Left ventricle myocardium inferior (tissue), 1 donor: Measurements from ENCODE around the gene ELF4. TPM values are rescaled to one million over a fixed set of nuclear protein-coding genes. Genes with fewer than 3 reads are reported as not detected.

ENCODE experiments used
- DNase-seq: peaks from one replicate; pipeline ENCODE4 v3.0.0-alpha.2; 2020
- H3K27ac ChIP-seq: fragments of 200-600 bp; replicated peaks from 2 replicates; pipeline ENCODE4 v1.8.0; 2021
- H3K27me3 ChIP-seq: fragments of 200-600 bp; 2 replicates; pipeline ENCODE4 v1.8.0; 2021; ENCODE audit warnings: low read depth
- H3K36me3 ChIP-seq: fragments of 200-600 bp; 2 replicates; pipeline ENCODE4 v1.8.0; 2021
- H3K4me1 ChIP-seq: fragments of 200-600 bp; 2 replicates; pipeline ENCODE4 v1.8.0; 2021
- H3K4me3 ChIP-seq: fragments of 200-600 bp; 2 replicates; pipeline ENCODE4 v1.8.0; 2021; ENCODE audit warnings: mild to moderate bottlenecking, moderate library complexity
- H3K9me3 ChIP-seq: fragments of 200-600 bp; replicated peaks from 2 replicates; pipeline ENCODE4 v1.8.0; 2021
- intact Hi-C: fragments of 100-400 bp; cut with micrococcal nuclease; formaldehyde crosslinking; loops from one replicate; pipeline ENCODE4 v1.11.0; 2022
- total RNA-seq: library from RNA; stranded (reverse); fragmentation: NEBNext Ultra II Directional; extraction: Animal tissue kit (Norgen Biotek cat#: 25700); gene quantifications from one replicate; pipeline ENCODE4 v1.2.1, GENCODE V29; 2021
- TF ChIP-seq, protein P1 (sequence below): fragments of 200-600 bp; IDR thresholded peaks from 2 replicates; pipeline ENCODE4 v1.8.0; 2021; ENCODE audit warnings: antibody characterized with exemption, mild to moderate bottlenecking, borderline replicate concordance
- donor health status: DM: no; HTN: yes; CAD: no; lungs with severe emphysema.

ELF4 gene
- total RNA-seq, 1 donor from 2014 or later, result 2.2 TPM

DNA sequence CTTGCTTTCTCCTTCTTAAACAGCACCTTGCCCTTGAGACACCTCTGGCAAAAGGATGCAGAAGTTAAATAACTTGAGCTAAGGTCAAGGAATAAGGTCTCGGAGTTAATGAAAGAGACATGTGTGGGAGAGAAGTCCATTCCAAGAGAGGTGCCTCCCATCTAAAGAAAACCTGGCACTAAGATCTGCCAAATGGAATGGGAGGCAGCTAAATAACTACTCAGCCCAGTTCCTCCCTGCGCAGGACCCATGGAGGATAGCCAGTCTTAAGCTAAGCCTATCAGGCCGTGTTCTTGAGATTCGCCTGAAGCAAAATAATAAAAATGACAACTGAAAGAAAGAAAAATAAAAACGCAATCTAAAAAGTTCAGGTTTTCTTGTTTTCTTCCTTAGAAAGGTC lies 20.7 kb upstream of the ELF4 start:
- Histone ChIP-seq H3K27ac (no peak overlapping the region), H3K36me3 (peaks cover 63% of the 10 kb centered on the region), H3K4me3 (no peak overlapping the region), H3K4me1 (peaks cover 9% of the 10 kb centered on the region), H3K27me3 (no peaks in the 10 kb centered on the region), H3K9me3 (no peaks in the 10 kb centered on the region)
- intact Hi-C loops, result no loop called here
- TF ChIP-seq, protein P1, sequence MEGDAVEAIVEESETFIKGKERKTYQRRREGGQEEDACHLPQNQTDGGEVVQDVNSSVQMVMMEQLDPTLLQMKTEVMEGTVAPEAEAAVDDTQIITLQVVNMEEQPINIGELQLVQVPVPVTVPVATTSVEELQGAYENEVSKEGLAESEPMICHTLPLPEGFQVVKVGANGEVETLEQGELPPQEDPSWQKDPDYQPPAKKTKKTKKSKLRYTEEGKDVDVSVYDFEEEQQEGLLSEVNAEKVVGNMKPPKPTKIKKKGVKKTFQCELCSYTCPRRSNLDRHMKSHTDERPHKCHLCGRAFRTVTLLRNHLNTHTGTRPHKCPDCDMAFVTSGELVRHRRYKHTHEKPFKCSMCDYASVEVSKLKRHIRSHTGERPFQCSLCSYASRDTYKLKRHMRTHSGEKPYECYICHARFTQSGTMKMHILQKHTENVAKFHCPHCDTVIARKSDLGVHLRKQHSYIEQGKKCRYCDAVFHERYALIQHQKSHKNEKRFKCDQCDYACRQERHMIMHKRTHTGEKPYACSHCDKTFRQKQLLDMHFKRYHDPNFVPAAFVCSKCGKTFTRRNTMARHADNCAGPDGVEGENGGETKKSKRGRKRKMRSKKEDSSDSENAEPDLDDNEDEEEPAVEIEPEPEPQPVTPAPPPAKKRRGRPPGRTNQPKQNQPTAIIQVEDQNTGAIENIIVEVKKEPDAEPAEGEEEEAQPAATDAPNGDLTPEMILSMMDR, result no peak
- no peak for DNase-seq

DNA sequence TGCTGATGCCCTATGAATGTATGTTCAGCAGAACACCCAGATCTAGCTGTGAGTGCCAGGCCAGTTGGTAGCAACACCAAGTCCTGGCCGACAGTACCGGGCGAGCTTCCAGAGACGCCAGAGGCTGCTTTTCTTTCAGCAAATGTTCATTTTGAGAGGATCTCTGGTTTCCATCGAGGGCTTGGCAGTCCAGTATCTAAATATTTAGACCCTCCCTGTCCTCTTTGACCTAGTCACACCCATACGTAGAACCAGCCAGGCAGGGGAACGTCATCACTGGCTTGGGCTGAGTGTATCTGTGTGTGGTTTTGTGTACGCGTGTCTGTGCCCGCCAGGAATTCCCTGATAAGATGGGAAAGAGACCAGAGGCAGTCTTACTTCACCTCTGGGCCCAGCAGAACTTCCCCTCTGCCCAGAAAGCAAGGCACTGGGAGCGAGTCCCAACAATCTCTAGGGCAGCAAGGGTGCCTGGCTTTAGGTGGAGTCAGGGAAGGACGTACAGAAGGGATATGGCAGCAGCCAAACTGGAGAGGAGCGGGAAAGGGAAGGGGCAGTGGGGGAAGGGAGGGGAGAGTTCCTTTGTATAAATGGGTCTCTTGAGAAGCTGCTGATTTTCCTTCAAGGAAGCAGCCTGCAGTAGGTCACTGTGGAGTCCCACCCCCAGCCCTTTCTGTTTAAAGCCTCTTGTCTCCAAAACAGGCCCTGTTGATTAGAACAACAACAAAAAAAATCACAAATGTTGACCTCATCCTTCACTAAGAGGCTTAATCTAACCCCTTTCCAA lies 15.0 kb upstream of the ELF4 start:
- TF ChIP-seq, protein P1, result no peak
- H3K27me3 ChIP-seq, result no peaks in the 10 kb centered on the region
- intact Hi-C loops, result no loop called here
- peaks cover 17% of the 10 kb centered on the region for H3K36me3 ChIP-seq
- peaks cover 25% of the 10 kb centered on the region for H3K4me1 ChIP-seq
- H3K9me3 ChIP-seq, result no peaks in the 10 kb centered on the region
- peak; percentile 42 for DNase-seq
- peak overlapping the region; percentile 9 for H3K4me3 ChIP-seq
- H3K27ac ChIP-seq, result peak overlapping the region; percentile 79

DNA sequence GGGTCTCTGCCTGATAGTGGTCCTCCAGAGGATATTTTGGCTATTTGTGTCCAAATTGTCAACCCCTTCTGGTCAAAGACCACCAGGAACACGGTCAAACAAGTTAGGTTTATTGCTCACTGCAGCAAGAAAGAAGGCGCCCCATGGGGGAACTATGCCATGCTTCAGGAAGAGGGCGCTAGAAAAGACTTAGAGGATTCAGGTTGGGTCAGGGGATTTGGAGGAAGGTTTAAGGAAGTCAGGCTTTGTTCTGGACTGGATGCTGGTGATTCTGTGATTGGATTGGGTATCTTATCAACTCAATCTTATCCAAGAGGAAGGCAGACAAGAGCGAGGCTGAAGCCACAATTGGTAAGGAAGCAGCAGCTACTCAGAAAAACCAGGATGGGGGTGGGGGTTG lies 14.3 kb upstream of the ELF4 start:
- Histone ChIP-seq H3K27ac (peak overlapping the region; percentile 79), H3K4me3 (no peak overlapping the region), H3K36me3 (peaks cover 12% of the 10 kb centered on the region), H3K9me3 (no peaks in the 10 kb centered on the region), H3K4me1 (peaks cover 32% of the 10 kb centered on the region), H3K27me3 (no peaks in the 10 kb centered on the region)
- DNase-seq, result no peak
- intact Hi-C loops, result loop anchor here (5.0 kb wide), 1 partner anchor 47 kb away; no protein-coding TSS in a partner anchor
- TF ChIP-seq, protein P1, result no peak

DNA sequence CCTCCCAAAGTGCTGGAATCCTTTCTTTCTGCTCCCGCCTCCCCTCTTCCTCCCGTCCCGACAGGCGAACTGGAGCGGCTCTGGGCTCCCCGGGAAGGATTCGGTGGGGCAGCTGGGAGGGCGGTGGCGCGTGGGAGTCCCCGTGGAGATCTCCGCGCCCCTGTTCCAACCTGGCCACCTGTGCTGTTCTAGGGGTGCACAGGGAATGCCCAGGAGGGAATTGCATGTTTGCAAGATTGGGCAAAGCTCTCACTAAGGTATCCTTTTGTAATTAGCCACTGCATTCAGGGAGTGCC lies 11.2 kb upstream of the ELF4 start:
- Histone ChIP-seq H3K4me1 (peaks cover 32% of the 10 kb centered on the region), H3K4me3 (peak overlapping the region; percentile 63), H3K27me3 (no peaks in the 10 kb centered on the region), H3K27ac (peak overlapping the region; percentile 78), H3K9me3 (no peaks in the 10 kb centered on the region), H3K36me3 (no peaks in the 10 kb centered on the region)
- DNase-seq, result no peak
- TF ChIP-seq, protein P1, result no peak
- intact Hi-C loops, result loop anchor here (5.0 kb wide), 1 partner anchor 44 kb away; no protein-coding TSS in a partner anchor

DNA sequence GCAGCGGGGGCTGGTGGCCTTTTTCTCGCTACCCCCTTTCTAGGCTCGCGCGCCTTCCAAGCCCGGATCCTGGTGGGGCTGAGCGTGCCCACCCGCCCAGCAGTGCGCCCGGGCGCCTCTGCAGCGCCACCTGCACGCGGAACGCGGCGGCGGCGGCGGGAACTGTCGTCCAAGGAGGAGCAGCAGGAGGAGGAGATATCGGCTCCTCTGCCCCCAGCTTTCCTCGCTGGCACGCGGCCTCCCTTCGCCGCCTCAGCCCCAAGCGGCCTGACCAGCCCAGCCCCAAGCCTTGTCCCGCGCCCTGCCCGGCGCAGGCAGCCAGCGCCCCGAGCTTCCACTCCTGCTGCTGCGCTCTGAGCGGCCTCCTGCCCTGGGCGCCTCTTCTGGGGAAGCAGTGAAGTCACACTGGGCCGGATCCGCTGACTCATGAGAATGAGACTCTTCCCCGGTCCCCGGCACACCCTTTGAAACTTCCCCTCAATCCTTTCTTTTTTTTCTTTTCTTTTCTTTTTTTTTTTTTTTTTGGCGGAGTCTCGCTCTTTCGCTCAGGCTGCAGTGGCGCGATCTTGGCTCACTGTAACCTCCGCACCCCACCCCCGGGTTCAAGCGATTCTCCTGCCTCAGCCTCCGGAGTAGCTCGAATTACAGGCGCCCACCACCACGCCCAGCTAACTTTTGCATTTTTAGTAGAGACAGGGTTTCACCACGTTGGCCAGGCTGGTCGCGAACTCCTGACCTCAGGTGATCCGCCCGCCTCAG lies 10.6 kb upstream of the ELF4 start:
- Histone ChIP-seq H3K9me3 (no peaks in the 10 kb centered on the region), H3K27me3 (no peaks in the 10 kb centered on the region), H3K36me3 (no peaks in the 10 kb centered on the region), H3K4me1 (peaks cover 26% of the 10 kb centered on the region), H3K4me3 (peak overlapping the region; percentile 63), H3K27ac (peak overlapping the region; percentile 78)
- peak; percentile 69 for DNase-seq
- intact Hi-C loops, result loop anchor here (5.0 kb wide), 1 partner anchor 44 kb away; no protein-coding TSS in a partner anchor
- TF ChIP-seq, protein P1, result peak; percentile 75
